GM21737 (cell line): ENCODE measurements around the gene AKT3.

Experiments
- ATAC-seq: cut with Tn5 transposase; IDR thresholded peaks from one replicate; pipeline ENCODE4 v1.9.1; 2021; ENCODE audit warnings: mild to moderate bottlenecking, moderate library complexity; ENCODE audit not compliant: unreplicated experiment

Gene AKT3

GRCh38 chr1:243520831-243521230, 329.2 kb downstream of the AKT3 start:
- ATAC-seq: no peak

DNA sequence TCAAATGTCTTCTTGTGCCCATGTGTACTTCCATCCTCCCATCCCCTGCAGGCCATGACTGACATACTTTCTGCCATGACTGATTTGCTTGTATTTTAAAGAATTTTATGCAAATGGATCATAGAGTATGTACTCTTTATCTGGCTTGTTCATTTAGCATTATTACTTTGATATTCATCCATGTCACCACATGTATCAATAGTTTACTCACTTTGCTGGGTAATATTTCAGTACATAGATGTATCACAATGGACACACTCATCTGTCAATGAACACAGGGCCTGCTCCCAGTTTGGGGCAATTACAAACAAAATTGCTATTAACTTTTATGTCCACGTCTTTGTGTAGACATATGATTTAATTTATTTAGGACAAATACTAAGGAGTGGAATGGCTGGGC, 335.1 kb downstream of the AKT3 start:
- ATAC-seq: no peak

DNA sequence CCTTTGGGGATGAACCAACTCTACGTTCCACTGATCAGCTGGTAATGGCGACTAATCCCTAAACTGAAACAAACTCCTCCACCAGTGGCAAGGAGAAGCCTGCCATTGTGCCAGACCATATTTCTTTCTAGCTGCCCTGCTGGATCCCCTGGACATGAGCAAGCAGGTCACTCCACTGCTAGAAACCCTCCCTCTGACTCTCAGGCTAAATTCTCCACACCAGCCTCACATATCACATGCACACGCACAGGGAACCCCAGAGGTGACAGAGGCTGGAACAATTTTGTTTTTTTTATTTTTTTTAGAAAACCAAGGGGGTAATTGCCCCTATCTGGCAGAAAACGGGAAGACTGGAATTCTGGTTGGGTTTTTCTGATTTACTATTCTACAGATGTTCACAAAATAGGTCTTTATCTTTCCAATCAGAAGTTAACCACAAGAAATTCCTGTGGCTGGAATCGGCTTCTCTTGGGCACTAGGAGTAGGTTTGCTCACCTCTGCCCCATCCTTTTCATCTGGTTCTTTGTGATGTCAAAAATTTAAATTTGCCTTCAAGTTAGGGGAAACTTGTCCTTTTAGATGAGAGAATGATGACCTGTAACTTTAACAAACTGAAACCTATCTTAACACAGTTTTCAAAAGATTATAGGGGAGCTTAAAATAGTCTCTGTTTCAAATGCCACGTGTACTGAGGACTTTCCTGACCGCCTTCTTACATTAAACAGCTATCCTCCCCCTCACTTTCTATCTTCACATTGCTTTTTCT, 336.1 kb downstream of the AKT3 start:
- no peak for ATAC-seq

- ATAC-seq: no peak
Observed at GRCh38 chr1:243510928-243511327, 339.1 kb downstream of the AKT3 start.

GRCh38 chr1:243508943-243509342, 341.1 kb downstream of the AKT3 start:
- ATAC-seq: no peak

- ATAC-seq: peak; percentile 84
Observed at GRCh38 chr1:243508303-243508713, 341.7 kb downstream of the AKT3 start.

- no peak for ATAC-seq
Observed at GRCh38 chr1:243507672-243508302, 342.3 kb downstream of the AKT3 start.

- ATAC-seq: no peak
Observed at GRCh38 chr1:243507001-243507671, 342.9 kb downstream of the AKT3 start.

- peak; percentile 41 for ATAC-seq
Observed at GRCh38 chr1:243505986-243506689, 343.9 kb downstream of the AKT3 start.

- ATAC-seq: no peak
Observed at GRCh38 chr1:243503155-243503554, 346.9 kb downstream of the AKT3 start.

- ATAC-seq: no peak
Observed at GRCh38 chr1:243501002-243501401, 349.0 kb downstream of the AKT3 start.

GRCh38 chr1:243500512-243500911, 349.5 kb downstream of the AKT3 start:
- no peak for ATAC-seq

- ATAC-seq: no peak
Observed at GRCh38 chr1:243499711-243500110, 350.3 kb downstream of the AKT3 start.

DNA sequence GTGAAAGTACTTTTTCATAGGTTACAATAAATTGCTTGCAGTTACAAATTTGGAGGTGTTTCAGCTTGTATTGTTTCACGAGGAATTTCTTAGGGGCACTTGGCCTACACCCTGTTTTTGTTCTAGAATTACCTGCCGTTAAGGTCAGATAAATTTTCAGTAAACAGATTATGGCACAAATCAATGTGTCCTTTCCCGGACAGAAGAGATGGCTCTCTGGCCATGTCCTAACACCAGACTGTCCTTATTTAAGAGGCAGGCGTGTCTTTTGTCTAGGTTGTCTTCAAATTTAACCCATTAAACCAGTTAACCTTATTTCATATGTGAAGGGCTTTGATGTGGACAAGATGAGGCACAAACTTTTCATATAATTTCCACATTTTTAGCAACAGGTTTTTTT, 350.8 kb downstream of the AKT3 start:
- no peak for ATAC-seq

- no peak for ATAC-seq
Observed at GRCh38 chr1:243497939-243498681, 351.9 kb downstream of the AKT3 start.

- ATAC-seq: no peak
Observed at GRCh38 chr1:243496806-243497205, 353.2 kb downstream of the AKT3 start.

DNA sequence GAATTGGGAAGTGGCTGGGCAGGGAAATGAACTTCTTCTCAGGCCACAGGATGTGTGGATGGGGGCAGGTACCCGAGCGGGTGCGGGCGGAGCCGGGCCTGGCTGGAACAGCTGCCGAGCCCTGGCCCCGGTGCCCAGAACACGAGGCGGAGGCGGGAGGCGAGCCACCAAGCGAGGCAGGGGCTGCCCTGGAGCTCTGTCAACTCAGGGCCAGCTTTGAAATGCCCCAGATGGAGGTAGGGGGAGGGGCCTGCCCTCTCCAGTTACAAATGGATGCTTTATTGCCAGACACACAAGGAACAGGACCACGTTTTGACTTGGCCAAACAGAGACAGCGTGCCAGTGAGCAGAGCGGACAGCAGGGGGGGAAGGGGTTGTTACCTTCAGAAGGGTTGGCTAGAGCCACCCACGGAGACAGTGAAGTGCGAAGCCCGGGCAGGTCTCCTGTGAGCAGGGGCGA, 353.8 kb downstream of the AKT3 start:
- ATAC-seq: no peak

- ATAC-seq: no peak
Observed at GRCh38 chr1:243495442-243496186, 354.4 kb downstream of the AKT3 start.

DNA sequence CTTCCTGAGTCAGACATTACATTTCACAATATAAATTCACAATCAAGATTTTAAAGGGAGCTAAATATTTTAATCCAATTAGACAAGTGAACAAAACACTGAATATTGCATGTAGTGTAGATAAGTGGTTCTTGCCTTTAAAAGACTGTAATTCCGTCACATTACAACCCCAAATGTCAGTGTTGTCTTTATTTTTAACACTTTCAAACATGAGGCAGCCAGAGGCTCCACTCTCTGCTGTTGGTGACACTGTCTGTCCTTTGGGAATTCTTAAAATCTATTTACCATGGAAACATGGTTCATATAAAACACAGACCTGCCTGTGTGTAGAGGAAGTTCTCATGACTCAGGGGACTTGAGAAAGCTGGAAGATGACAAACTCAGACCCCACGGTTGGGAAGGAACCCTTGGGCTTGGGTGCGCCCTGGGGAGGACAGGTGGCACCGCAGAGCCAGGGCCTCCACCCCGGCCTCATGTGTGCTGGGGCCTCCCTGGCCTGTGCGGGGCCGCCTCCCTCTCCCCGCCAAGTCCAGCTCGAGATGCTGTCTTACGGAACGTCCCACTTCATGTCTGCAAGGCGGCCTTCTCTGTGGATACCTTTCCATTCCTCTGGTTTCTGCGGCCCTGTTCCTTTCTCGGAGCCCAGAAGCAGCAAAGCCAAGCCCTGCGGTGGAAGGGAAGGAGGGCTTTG, 355.2 kb downstream of the AKT3 start:
- no peak for ATAC-seq
